Mammary epithelial cell (primary cell): Measurements from ENCODE around the gene IPO7.

Experiments used
- CTCF ChIP-seq, 2 donors: IDR thresholded peaks in 1 of 2; conservative IDR thresholded peaks in 1 of 2; 2 replicates each; pipeline ENCODE4 v1.5.1; 2011 to 2012; ENCODE audit warnings: inconsistent platforms in 2 of 2, low read length in 2 of 2, mild to moderate bottlenecking in 2 of 2, control low read depth in 1 of 2, low read depth in 1 of 2; ENCODE audit not compliant: insufficient read depth in 1 of 2; ENCODE audit errors: extremely low read depth in 1 of 2
- EZH2 ChIP-seq: IDR thresholded peaks from 2 replicates; pipeline ENCODE4 v1.6.1; 2012; ENCODE audit warnings: low read length, inconsistent platforms, borderline replicate concordance

GRCh38 chr11:9362393-9362863, 22.0 kb upstream of the IPO7 start:
- no peak for TF ChIP-seq CTCF (conservative IDR thresholded peaks at IDR 0.05 in 1 of 2, IDR thresholded peaks at IDR 0.05 in 1 of 2; ENCODE audit: extremely low read depth in 1 of 2, insufficient read depth in 1 of 2, low read depth in 1 of 2, low read length in 2 of 2)
- TF ChIP-seq EZH2, result no peak
